GM21367 (cell line): ENCODE measurements around the gene SCGB3A2.
"Not testable (repeated sequence)": the region's sequence is repeated elsewhere in the genome, so short reads cannot be mapped to it uniquely, and the experiment has no call there.

ENCODE experiments used
- ATAC-seq: cut with Tn5 transposase; IDR thresholded peaks from one replicate; pipeline ENCODE4 v1.9.1; 2021; ENCODE audit not compliant: unreplicated experiment

The SCGB3A2 gene

DNA sequence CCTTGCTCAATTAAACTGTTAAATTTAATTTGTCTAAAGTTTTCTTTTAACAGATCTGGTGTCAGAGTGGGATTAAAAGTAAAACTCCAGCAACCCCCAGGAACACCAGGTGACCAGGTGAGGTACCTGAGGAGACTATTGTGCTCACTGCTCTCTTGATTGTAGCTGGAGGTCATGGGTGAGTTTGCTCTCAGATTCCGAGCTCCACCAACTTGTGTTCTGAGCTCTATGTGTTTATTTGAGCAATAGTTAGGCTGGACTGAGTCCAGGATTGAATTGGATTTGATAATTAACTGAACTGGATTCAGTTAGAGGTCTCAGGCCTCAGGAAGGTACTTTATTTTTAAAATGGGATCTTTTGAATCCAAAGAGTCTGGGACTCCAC, 17.9 kb upstream of the SCGB3A2 start:
- no peak for ATAC-seq

DNA sequence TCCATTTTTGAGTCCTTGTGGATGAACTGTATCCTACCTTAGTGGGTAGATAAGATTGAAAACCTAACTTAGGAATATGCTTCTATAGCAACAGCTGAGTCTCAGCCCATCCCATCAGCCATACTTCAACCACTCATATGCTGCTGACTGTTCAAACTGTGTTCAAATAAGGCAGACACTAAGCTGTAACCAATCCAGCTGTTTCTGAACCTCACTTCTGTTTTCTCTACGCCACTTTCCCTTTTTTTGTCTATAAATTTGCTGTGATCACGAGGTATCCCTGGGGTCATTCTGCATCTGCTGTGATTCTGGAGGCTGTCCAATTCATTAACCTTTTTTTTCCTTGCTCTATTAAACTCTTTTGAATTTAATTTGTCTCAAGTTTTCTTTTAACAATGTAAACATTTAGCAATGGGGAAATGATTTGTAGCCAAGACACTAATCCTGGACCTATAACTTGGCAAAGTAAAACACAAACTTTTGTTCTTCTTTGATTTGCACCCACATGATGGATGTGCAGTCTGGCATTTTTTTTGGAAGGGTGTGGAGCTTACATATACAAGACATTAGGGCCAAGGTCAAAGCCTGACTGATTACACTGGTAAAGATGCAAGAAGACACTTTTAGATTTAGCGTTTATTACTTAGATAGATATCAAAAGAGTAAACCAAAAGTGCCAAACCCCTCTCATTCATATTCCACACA, 14.9 kb upstream of the SCGB3A2 start:
- ATAC-seq: no peak

DNA sequence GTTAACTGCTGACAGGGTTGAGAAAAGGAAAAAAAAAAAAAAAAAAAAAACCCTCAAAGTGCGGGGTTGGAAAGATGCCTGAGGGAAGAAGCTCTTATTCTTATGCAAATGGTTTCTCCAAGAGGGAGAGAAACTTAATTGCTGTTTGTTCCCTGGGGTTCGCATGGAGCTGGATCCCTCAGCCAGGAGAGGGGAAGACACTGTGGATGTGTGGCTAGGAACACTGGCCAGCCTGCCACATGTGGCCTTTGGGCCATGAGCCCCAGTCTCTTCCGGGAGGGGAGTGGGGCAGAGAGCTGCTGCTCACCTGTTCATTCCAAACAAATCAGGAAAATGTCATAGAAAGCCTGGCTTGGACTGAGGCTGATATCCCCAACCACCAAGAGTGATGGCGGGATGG, 9.4 kb upstream of the SCGB3A2 start:
- ATAC-seq: no peak

DNA sequence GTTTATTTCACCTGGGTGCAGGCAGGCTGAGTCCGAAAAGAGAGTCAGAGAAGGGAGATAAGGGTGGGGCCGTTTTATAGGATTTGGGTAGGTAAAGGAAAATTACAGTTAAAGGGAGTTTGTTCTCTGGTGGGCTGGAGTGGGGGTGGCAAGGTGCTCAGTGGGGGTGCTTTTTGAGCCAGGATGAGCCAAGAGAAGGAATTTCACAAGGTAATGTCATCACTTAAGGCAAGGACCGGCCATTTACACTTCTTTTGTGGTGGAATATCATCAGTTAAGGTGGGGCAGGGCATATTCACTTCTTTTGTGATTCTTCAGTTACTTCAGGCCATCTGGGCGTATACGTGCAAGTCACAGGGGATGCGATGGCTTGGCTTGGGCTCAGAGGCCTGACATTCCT, 8.6 kb upstream of the SCGB3A2 start:
- not testable (repeated sequence) for ATAC-seq

DNA sequence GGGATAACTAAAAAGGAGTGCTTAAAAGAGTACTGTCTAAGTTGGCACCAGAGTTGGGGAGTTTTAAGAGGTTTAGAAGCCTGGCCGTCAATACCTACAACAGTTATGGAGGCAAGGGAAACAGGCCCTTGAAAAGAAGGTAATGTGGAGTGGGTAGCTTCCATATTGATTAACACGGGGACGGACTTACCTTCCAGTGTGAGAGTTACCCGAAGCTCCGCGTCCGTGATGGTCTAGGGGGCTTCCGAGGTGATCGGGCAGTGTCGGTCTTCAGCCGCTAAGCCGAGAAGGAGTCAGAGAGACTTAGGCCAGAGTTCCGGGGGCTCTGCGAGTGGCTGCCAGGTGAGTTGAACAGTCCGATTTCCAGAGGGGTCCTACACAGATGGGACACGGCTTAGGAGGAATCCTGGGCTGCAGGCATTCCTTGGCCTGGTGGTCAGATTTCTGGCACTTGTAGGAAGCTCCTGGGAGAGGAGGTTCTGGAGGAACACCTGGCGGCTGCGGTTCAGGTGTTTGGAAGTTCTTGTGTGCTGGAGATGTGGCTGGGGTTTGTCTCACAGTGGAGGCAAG, 6.4 kb upstream of the SCGB3A2 start:
- not testable (repeated sequence) for ATAC-seq

DNA sequence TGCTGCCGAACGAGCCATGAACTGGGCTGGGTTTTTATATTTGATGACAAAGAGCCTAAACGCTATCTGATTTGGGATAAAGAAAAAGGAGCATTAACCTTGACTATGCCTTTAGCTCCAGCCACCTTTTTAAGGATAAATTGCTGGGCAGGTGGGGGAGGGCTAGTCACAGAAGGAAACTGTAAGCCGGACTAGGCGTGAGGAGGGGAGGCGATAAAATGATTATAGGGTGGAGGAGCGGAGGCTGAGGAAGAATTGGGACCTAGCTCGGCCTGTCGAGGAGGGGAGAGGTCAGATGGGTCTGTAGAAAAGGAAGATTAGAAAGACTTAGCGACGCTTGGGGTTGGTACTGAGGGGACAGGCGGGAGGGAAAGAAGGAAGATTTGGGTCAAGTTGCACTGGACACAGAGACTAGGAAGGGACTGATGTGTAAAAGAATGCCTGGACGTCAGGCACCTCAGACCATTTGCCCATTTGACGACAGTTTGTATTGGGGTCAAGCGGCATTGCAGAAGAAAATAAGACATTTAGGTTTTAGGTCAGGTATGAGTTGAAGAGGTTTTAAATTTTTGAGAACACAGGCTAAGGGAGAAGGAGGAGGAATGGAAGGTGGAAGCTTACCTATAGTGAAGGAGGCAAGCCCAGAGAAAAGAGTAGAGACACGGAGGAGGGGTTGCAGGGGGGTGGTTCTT, 5.6 kb upstream of the SCGB3A2 start:
- ATAC-seq: not testable (repeated sequence)

DNA sequence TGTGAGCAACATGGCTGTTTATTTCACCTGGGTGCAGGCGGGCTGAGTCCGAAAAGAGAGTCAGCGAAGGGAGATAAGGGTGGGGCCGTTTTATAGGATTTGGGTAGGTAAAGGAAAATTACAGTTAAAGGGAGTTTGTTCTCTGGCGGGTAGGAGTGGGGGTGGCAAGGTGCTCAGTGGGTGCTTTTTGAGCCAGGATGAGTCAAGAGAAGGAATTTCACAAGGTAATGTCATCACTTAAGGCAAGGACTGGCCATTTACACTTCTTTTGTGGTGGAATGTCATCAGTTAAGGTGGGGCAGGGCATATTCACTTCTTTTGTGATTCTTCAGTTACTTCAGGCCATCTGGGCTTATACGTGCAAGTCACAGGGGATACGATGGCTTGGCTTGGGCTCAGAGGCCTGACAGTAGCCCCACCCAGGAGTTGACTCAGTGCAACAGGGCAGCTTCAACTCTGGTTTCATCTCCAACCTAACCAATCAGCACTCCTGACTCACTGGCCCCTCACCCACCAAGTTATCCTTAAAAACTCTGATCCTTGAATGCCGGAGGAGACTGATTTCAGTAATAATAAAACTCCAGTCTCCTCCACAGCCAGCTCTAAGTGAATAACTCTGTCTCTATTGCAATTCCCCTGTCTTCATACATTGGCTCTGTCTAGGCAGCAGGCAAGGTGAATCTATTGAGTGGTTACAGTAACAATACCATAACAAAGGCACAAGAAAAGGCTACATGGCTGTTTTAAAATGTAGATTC, 4.2 kb upstream of the SCGB3A2 start:
- ATAC-seq: not testable (repeated sequence)

DNA sequence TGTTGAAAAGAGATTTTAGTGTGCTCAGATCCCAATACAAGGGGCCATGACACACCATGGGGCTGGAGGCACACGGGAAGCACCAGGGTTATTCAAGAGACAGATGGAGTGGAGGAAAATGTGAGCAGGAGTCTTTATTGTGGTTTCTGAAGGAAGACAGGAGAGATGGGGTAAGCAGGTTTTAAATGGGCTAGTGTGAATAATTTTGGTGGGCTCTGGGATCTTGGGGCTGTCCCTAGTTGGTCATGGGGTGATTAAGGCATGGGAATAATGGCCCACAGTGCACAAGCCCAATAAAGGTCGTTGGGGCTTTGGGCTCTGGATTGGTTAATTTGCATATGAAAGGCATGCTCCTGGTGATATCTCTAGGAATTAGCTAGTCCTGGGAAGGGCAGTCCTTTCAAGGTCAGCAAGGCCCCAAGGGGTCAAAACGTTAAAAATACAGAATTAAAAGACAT, 3.6 kb upstream of the SCGB3A2 start:
- ATAC-seq: no peak

DNA sequence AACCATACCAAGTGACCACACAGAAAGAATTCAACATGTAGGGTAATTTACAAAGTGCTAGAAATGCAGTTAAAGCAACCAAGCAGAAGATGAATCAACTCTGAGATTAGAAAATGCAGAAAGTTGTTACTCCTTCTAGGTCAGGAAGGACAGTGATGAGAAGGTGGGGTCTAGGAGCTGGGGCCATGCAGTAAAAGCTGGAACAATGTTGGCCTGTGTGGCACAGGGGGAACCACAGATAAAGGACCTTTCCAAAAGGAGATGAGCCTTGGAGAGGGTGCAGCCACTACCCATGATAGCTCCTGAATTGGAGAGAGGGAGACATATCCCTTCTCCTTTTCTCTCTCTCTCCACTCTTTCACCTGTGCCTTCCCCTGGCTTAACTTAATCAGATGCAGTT, 2.4 kb upstream of the SCGB3A2 start:
- ATAC-seq: no peak

DNA sequence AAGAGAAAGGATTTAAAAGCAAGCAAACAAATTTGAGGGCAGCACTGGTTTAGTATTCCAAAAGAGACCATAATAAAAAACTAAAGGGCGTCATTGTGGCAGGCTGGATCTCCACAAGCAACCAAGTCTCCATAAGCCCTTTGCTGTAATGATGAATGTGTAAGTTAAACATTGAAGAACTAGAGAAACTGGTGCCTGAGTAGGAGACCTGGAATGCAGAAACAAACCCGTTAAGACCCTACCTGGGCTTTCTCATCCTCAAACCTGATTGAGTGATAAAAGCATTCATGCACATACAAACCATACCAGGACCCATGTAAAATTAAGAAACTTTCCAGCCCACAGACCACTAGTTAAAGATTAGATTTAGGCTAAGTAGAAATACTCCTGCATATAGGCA, 1.9 kb upstream of the SCGB3A2 start:
- ATAC-seq: no peak

DNA sequence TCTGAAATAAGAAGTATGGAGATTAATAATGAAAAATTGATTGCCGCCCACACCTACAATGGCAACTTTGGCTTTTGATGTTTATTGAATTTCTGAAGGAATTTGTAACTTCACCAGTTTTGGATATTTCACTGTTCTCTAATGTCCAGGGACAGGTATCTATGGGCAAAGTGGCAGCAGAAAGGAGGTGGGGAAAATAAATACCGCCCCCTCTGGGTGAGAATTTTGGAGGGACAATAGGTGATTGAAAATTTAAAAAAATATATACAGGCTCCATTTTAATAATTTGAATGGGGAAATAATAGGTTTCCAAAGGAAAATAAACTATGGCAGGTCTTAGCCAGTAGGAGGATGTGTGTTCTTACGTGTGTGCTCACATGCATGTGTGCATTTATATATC, 1.3 kb downstream of the SCGB3A2 start:
- ATAC-seq: no peak

DNA sequence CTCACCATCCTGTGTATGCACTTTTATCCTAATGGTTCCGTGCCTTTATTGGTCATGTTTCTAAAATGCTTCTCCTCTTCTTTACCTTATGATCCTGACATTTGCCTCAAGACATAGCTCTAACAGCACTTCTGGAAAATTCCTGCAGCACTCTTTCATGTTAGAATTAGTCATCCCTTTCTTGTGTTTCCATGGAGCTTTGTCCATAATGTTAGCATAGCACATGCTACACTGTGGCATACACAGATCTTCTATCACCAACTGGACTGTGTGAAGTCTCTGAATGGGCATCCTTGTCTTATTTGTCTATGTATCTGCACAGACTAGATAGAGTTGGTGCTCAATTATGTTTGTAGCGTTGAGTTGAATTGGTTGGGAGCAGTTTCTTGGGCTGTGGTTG, 2.0 kb downstream of the SCGB3A2 start:
- no peak for ATAC-seq

DNA sequence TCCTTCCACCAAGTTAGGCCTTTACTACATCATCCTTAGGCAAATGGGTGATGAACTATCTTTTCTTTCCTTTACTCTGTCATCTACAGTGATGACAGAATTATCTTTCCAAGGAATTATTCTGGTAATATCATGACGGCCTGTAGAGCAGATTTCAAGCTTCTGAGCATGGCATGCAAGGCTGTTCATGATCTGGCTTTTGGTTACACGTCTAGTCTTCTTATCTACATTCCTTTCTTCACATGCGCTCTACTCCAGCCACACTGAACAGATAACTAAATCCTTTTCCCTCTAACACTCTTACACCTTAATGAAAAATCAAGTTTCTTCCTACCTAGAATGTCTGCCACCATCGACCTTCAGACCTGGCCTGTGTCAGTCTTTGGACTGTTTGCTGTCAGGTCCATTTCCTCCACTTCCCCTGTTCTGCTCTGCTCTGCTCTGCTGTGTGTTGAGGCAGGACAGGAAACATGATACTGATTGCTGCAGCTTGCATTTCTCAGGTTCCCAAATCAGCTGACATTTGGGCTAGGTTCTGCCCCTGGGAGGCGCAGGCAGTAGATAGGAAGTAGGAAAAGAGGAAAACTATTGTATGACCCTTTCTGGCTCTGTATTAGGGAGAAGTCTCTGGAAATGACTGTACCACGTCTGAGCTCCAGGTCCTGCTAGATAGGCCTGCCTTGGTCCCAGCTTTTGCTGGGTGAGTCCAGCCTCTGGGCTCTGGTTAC, 4.2 kb downstream of the SCGB3A2 start:
- ATAC-seq: no peak

DNA sequence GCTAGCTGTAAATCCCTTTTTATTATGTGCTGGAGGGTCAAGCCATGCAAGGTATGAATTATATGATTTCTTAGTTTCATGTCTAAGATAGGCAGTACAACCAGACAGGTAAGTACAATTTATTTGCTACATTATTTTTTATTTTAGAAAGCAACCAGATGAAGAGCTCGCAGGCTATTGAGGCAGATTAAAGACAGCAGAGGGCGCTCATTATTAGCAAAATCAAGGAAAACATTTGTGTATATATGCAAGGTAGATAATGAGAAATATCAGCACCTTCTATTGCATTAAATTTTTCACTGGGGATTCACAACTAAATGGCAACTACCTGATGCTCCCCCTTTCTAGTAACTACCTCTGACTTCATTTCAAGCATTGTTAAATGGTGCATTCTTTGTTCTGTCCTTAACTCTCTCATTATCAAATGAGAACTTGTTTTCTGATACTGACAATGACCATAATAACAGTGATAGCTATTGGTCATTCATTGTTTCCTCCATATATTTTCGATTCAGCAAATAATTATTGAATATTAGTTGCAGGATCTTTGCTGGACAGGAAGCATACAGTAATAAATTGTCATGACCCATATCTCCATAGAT, 8.6 kb downstream of the SCGB3A2 start:
- ATAC-seq: no peak

DNA sequence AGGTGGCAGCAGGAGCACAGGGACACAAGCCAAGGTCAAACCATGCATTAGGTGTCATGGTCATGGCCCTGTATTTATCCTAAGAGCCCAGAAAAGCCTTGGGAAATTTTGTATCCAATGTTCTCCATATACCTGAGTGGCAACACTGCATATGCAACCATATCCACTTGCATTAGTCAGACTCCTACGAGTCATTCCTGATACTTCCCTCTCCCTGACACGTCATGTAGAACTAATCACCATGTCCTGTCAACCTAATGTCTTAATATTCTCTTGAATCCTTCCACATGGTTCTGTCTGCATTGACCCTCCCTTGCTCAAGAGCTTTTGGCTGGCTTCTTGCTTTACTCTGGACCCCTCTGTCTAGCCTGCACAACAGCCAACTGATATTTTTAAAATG, 9.4 kb downstream of the SCGB3A2 start:
- no peak for ATAC-seq

DNA sequence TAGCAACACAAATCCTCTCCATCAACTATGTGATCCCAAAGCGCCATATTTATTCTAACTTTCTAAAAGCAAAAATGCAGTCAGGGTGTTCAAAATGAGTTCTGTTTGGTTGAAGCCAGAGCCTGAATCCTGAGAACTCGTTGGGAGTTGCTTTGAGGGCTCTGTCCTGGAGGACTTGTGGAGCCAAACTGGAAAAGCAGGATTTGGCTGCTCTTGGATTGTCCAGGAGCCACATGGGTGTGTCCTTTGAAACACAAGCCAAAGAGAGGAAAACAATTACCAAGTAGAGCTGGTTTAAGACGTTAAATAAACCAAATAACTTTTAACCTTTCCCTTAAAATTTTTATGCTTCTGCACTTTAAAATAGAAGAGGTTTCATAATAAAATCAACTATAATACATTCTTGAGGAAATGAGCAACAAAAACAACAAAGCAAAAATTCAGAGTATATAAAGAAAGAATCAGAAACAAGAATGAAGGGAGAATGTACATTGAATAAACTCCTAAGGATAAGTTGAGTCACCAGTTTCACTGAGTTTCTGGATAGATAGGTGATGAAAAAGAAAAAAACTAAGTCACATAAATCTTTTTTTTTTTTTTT, 14.3 kb downstream of the SCGB3A2 start:
- no peak for ATAC-seq

DNA sequence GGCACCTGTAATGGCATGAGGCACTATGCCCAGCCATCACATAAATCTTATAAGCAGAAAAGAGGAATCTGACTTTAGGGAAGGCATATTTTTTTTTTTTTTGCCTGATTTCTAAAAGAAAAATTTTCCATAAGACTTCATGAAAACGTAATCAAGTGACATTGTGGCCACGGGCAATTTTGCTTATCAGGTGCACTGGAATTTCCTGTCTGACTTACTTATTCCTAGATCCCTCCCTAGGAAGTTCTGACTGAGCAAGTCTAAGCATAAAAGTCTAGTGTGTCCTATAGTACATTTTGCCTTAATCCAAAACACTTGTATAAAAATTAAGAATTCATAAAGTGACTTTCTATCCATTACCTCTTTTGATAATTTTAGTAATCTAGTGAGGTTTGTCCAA, 15.3 kb downstream of the SCGB3A2 start:
- ATAC-seq: no peak

DNA sequence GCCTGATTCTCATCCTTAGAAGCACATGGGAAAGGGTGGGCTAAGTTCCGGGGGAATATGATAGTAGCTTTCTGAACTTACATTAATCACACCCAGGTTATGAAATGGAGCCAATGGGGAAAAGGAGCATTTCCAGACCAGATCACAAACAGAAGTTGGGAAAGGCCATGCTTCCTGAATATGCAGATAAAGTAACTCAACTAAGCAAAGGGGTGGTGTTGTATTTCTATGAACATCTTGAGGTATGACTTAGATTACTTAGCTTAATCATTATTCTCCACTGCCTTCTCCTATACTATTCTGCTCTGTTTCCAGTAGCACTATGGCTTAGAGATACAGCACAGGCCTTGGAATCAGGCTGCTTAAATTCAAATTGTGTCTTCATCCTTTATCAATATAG, 17.4 kb downstream of the SCGB3A2 start:
- ATAC-seq: no peak

DNA sequence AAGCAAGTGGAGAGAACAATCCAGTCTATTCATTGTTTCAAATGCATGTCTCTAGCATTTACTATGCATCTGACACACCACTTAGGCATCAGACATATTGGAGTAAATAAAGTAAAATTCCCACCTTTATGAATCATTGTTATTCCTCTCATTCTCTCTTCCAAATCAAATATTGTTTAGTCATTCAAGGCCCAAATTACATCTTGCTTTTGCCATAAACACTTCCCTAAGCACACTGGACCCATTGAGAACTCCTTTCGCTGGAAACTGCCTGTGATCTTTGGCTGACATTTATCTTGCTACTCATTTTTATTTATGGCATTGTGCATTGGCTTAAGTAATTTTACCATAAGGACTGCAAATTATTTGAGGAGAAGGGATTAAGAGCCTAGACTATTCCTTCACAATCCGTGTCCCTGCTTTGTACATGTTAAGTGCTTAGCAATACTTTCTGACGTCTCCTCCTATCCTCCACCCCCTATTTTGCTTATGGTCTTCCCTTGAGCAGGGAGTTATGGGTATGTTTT, 20.4 kb downstream of the SCGB3A2 start:
- no peak for ATAC-seq

DNA sequence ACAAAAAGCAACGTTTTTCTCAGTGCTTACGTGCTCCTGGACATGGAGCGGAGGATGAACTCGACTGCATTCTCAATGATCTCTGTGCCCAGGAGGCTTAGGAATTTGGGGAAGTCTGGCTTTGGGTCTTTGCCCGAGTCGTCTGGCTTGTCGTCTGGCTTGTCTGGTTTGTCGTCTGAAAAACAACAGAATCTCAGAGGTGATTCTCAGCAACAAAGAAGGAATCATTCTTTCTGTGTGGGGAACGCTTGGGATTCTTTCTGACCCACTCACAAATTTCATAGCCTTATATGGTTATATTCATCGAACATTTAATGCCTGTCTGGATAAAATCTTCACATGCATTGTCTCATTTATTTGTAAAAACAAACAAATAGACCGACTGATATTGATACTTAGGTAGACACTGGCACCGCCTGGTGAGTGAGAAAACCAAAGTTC, 23.1 kb downstream of the SCGB3A2 start:
- no peak for ATAC-seq
